ENCODE measurements around the gene PNPT1.
"Not testable (repeated sequence)": the region's sequence is repeated elsewhere in the genome, so short reads cannot be mapped to it uniquely, and the experiment has no call there.

The PNPT1 gene

GRCh38 chr2:55693181-55694125 lies at the start of gene PNPT1:
PNPT1 (minus strand) TSS chr2:55693844; CDS start chr2:55693823, 21 bp downstream.
- peak; percentile 94 for DNase-seq

GRCh38 chr2:55742996-55743395 lies 49.4 kb upstream of the PNPT1 start:
- DNase-seq, result no peak

DNA sequence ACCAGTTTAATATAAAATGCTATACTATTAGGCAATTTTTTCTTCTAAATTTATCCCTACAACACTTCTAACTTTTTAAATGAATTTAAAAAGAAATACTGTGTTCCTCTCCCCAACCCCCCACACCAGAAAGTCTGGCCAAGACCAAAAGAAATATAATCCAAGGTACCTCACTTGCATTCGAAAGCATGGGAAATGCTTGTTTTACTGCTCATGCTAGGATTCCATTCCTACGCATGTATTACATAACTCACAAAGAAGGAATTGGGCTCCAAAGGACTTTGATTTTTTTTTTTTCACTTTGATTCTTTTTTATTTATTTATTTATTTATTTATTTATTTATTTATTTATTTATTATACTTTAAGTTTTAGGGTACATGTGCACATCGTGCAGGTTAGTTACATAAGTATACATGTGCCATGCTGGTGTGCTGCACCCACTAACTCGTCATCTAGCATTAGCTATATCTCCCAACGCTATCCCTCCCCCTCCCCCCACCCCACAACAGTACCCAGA lies 42.4 kb upstream of the PNPT1 start:
- DNase-seq, result not testable (repeated sequence)

GRCh38 chr2:55734726-55735125 lies 41.1 kb upstream of the PNPT1 start:
- no peak for DNase-seq

- DNase-seq, result no peak
Measured at GRCh38 chr2:55733335-55733734, 39.7 kb upstream of the PNPT1 start.

DNA sequence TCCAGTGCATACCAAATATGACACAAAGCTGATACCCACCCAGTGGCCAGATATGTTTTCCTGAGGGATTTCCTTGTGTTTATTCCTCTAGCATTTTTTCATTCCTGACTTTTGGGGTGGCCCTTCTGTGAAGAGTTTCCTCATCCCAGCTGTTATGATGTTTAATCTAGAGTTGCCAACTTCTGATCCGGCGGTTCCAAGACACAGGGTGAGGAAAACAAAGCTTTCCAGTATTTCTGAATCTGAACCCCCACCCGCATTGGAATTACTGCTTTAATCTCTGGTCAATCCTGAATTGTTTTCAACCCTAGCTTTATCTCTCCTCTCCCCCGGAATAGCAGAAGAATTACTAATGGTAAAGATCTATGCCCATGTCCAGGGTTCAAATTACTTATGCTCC lies 39.2 kb upstream of the PNPT1 start:
- no peak for DNase-seq

DNA sequence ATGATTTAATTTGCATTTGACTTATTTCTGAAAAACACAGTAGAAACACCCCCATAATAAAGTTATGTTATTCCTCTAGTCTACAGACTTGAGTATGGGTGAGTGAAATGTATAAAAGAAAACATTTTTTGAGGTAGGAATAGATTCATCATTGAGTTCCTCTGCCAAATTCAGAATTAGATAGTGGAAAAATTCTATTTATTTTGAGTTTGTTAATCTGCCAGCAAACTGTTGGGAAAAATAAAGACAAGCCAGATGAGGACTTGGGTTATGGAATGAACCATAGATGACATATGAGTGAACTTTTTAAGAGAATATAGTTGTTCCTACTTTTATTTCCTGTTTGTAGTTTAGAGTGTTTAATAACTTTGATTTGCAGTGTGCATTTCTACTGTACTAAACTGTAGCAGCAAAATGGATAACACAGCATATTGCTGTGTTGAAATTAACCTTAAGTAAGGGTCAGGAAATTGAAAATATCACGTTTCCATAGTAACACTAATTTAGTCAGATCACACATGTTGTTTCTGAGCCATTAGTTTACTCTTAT lies 35.6 kb upstream of the PNPT1 start:
- no peak for DNase-seq

- no peak for DNase-seq
Measured at GRCh38 chr2:55721596-55722215, 28.1 kb upstream of the PNPT1 start.

DNA sequence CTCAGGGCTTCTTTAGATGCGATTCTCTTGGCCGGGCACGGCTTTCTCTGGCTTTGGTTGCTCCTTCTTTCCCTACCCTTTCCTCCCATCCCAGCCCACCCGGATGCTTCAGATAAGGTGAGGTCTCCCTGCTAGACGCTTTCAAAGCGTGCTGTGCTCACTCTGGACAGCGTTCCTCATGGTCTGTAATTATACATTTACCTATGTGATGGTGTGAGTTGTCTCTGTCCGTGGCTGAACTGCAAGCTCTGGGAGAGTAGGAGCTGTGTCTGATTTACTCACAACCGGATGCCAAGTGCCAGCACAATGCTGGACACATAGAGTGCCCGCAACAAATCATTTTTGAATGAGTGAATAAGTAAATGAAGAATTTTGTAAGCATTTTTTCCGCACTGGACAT lies 26.8 kb upstream of the PNPT1 start:
- peak; percentile 59 for DNase-seq

- DNase-seq, result no peak
Measured at GRCh38 chr2:55719852-55720251, 26.2 kb upstream of the PNPT1 start.

DNA sequence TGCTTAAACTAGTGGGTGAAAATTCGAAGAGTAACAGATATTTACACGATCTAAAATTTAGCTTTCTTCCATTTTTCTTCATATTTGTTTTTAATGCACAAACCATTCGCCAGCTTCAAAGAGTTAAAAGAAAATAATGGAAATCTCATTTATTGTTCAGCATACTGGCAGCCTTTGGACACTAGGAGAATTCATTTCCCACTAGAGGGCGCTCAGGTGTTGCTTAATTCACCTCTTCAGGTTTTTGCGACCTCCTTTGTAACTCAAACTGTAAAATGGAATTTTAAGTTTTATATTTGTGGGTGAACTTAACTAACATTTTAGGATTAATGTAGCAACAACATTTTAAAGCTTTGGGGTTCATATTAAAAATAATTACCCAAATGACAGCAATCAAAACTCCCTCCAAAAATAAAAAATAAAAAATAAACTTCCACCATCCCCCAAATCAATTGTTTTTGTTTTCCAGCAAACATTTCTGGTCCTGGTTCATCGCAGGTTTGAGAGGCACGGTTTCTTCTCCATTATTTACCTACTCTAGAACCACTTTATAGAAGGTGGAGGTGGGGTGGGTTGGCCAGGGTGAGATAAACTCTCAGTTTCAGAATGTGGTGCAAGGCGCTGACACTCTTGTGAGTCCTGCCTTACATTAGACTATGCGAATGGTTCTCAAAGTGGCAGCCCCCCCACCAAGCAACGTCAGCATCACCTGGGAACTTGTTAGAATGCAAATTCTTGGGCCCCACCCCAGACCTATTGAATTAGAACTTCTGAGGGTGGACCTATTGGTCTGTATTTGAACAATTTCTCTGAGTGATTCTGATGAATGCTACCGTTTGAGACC lies 24.7 kb upstream of the PNPT1 start:
- peak; percentile 62 for DNase-seq

DNA sequence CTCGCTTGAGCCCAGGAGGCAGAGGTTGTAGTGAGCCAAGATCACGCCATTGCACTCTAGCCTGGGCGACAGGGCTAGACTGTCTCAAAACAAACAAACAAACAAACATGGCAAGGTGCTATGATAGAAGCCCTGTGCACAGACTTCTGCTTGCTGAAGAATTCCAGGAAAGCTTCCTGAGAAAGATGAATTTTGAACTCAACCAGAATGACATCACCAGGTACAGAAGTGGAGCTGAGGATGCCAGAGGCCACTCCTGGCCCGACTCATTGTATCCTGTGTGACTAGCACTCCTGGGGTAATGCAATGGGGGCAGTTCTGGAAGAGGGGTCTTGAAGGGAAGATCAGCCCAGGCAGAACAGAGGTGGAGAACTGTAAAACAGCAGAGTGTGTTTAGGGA lies 22.0 kb upstream of the PNPT1 start:
- no peak for DNase-seq

DNA sequence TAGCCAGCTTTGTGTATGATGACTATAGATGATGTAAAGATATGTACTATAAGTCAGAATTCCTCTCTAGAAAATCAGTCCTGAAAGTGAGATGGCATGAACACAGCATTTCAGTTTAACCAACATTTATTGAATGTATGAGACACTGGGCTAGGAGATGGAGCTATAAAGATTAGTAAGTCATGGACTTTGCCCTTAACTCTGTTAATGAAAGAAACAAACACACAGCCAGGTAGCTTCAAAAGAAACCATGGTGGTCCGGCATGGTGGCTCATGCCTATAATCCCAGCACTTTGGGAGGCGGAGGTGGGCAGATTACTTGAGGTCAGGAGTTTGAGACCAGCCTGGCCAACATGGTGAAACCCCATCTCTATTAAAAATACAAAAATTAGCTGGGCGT lies 21.5 kb upstream of the PNPT1 start:
- DNase-seq, result not testable (repeated sequence)

DNA sequence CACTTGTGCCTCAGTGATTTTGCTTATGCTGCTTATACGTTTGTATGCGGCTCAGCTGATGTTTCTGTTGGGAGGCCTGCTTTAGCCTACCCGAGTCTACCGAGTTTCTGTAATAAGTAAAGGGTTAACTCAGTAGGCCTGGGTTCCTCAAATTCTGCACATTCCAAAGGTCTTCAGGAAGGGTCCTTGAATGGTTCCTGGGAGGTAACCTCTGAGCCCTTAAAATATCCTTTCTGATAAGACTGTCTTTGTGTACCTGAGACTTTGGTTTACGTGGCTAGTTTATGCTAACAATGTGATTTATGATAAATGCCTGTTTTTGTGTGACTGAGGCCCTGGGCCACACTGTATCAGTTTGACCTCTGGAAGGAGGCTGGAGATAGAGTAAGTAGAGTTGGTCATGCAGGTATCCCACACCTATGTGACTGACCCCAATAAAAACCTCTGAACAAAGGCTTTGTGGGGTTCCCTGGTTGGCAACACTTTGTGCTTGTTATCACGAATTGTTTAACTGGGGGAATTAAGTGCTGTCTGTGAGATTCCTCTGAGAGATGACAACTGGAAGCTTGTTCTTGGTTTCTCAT lies 18.9 kb upstream of the PNPT1 start:
- DNase-seq, result no peak

GRCh38 chr2:55710025-55710424 lies 16.4 kb upstream of the PNPT1 start:
- no peak for DNase-seq

DNA sequence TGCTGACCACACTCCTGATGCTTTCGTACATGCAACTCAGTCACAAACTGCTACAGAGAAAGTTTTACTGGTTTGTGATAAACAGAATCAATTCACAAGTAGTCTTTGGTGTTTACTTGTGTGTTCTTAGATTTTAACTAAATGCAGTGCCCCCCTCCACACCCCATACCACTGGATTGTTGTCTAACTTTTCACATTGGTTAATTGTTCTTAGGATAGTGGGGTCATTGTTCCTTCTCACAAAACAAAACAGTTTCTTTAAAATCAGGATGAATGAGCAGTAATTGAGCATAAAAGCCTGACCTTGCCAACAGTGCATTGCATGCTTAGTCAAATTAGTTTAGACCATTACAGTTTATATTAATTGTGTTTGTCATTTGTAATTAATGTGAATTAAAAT lies 14.1 kb upstream of the PNPT1 start:
- DNase-seq, result no peak

DNA sequence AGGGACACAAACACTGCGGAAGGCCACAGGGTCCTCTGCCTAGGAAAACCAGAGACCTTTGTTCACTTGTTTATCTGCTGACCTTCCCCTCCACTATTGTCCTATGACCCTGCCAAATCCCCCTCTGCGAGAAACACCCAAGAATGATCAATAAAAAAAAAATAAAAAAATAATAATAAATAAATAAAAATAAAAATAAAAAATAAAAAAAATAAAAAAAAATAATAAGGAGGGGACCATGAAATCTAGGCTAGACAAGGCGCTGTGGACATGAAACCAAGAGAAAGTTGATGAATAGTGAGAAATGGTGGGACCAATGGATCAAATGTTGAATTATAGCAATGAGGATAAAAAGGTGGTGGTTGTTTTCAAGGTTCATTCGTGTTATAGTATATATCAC lies 12.6 kb upstream of the PNPT1 start:
- DNase-seq, result not testable (repeated sequence)

DNA sequence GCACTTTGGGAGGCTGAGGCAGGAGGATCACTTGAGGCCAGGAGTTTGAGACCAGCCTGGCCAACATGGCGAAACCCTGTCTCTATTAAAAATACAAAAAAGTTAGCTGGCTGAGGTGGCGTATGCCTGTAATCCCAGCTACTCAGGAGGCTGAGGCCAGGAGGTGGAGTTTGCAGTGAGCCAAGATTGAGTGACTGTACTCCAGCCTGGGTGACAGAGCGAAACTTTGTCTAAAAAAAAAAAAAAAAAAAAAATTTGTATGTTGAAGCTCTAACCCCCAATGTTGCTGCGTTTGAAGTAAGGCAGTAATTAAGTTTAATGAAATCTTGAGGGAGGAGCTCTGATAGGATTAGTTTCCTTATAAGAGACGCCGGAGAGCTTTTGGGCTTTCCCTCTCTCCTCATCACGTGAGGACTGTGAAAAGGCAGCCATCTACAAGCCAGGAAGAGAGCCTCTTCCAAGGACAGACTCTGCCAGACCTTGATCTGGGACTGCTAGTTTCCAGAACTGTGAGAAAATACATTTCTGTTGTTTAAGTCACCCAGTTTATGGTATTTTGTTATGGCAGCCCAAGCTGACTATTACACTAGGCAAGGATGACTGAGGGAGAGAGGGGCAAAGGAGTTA lies 11.5 kb upstream of the PNPT1 start:
- DNase-seq, result no peak

- no peak for DNase-seq
Measured at GRCh38 chr2:55703350-55703749, 9.7 kb upstream of the PNPT1 start.

DNA sequence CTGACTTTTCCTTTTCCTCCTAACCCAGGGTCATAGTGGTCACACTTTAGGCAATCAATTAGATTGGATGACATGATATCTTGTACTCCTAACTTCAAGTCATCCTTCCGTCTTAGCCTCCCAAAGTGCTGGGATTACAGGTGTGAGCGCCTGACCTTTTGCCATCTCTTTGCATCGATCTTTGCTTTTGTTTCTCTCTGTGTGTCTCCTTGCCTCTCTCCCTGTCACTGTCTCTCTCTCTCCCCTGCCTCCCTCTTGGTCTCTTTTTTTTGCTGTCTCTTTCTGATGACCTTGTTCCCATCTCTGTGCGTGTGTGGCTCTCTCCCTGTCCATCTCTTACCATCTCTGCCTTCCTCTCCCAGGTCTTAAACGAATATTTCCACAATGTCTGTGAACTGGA lies 904 bp downstream of the PNPT1 start:
- DNase-seq, result not testable (repeated sequence)

GRCh38 chr2:55672630-55673029 lies 21.0 kb downstream of the PNPT1 start:
- DNase-seq, result no peak

DNA sequence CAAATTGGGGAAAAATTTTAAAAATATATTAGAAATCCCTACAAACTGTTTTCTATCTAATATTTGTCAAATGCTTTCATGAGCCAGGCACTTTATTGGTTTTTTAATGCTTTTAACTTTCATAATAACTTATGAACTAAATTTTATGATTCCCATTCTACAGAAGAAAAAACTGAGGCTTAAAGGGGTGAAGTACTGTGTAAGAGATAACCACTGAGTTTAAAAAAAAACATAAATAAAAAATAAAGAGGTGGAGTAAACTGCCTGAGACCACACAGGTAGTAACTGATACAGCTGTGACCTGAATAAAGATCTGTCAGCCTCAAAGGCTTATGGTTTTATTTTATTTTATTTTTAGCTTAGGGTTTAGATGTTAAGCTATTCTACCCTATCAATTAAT lies 24.7 kb downstream of the PNPT1 start:
- no peak for DNase-seq

Data from NCI-H2227 treated with DMSO at 0.1 percent for 48 hours (cell line).